RWPE2 (cell line): ENCODE measurements around the gene MGMT.

Source experiments
- ATAC-seq: fragments of 200-7000 bp; cut with Tn5 transposase; 3 replicates; pipeline ENCODE4 v1.9.1; 2021; ENCODE audit warnings: low read depth
- DNase-seq: peaks from one replicate; pipeline ENCODE4 v3.0.0-alpha.2; 2020; ENCODE audit warnings: low spot score
- H3K27ac ChIP-seq: fragments of 450-650 bp; 2 replicates; pipeline ENCODE4 v1.5.1; 2017; ENCODE audit warnings: mild to moderate bottlenecking; ENCODE audit not compliant: poor library complexity, severe bottlenecking
- H3K27me3 ChIP-seq: fragments of 250-450 bp; sonication (Bioruptor Pico); 2 replicates; pipeline ENCODE4 v1.5.1; 2021; ENCODE audit warnings: mild to moderate bottlenecking, moderate library complexity; ENCODE audit not compliant: insufficient read depth, poor library complexity, severe bottlenecking
- H3K36me3 ChIP-seq: fragments of 250-450 bp; sonication (Bioruptor Pico); 2 replicates; pipeline ENCODE4 v1.5.1; 2020; ENCODE audit warnings: low read depth, mild to moderate bottlenecking, moderate library complexity
- H3K4me1 ChIP-seq: fragments of 250-450 bp; sonication (Bioruptor Pico); 2 replicates; pipeline ENCODE4 v1.5.1; 2021; ENCODE audit warnings: mild to moderate bottlenecking, moderate library complexity; ENCODE audit not compliant: insufficient read depth, poor library complexity, severe bottlenecking
- H3K4me3 ChIP-seq: fragments of 250-450 bp; sonication (Bioruptor Pico); 2 replicates; pipeline ENCODE4 v1.5.1; 2021; ENCODE audit warnings: mild to moderate bottlenecking, moderate library complexity; ENCODE audit not compliant: severe bottlenecking
- H3K9me3 ChIP-seq: fragments of 250-450 bp; sonication (Bioruptor Pico); 2 replicates; pipeline ENCODE4 v1.5.1; 2021; ENCODE audit warnings: mild to moderate bottlenecking, moderate library complexity; ENCODE audit not compliant: severe bottlenecking
- TF ChIP-seq, protein P1 (sequence below): fragments of 450-650 bp; IDR thresholded peaks from one replicate; pipeline ENCODE4 v1.5.1; 2017; ENCODE audit warnings: mild to moderate bottlenecking, moderate library complexity; ENCODE audit not compliant: poor library complexity, severe bottlenecking

MGMT gene

DNA sequence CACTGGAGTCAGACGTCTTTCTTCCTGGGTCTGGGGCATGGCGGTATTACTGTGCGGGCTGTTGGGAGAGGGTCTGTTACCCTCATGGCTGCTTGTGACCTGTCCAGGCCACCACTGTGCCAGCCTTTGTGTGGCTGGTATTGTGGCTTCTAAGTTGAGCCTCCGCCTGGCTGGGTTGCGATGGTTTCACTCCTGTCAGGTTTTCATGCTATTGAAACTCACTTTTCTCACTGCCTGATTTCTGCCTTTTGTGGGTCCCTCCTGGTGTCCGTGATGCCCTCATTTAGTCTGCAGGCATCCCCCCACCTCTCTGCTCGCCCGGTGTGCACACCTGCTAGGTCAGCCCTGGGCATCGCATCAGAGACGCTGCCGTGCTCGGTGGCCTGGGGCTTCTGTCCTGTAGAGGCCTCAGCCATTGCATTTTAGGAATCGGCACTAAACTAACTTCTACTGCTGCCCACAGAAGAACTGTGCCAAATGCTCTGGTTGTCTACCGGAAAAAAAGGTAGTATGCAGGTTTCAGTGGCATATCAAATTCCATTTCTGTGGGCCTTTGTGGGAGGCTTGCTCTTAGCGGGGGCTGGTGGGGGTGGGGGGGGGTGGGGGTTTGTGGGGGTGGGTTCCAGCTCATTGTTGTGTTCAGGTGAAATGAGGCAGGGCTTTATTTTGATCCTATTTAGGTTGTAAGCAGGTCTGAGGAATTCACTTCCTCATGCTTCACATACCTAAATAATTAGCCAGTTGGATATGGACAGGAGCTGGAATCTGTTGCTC, 64.3 kb downstream of the MGMT start:
- TF ChIP-seq, protein P1, sequence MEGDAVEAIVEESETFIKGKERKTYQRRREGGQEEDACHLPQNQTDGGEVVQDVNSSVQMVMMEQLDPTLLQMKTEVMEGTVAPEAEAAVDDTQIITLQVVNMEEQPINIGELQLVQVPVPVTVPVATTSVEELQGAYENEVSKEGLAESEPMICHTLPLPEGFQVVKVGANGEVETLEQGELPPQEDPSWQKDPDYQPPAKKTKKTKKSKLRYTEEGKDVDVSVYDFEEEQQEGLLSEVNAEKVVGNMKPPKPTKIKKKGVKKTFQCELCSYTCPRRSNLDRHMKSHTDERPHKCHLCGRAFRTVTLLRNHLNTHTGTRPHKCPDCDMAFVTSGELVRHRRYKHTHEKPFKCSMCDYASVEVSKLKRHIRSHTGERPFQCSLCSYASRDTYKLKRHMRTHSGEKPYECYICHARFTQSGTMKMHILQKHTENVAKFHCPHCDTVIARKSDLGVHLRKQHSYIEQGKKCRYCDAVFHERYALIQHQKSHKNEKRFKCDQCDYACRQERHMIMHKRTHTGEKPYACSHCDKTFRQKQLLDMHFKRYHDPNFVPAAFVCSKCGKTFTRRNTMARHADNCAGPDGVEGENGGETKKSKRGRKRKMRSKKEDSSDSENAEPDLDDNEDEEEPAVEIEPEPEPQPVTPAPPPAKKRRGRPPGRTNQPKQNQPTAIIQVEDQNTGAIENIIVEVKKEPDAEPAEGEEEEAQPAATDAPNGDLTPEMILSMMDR, result no peak
- no peak for DNase-seq

DNA sequence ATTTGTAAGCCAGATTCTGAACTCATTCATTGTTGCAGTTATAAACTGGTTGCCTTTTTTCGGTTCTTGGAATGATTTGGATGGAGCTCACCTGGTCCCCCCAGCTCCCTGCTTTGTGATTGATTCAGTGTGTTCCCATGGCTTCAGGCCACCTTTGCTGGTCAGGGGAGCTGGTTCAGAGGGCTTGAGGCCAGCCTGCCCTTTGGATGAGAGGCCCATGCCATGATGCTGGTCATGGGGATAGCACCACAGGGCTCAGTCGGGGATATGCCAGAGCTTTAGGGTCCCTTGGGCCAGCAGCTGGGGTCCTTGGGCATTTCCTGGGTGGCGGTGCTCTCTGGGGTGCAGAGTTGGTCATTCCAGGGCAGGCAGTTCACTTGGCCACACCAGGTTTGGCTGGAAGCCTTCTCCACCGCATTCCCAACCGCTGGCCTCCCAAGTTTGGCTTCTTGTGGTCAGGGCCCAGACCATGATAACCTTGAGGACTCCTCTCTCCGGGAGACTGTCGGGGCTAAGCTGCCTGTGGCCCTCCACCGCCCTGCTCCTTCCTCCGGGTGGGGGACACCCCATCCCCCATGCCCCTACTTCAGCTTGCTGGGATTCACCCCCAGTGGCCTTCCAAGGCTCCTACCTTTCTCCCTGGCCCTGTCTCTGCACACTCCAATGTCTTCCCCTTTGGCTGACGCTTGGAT, 65.1 kb downstream of the MGMT start:
- ATAC-seq (no peak), DNase-seq (no peak)
- TF ChIP-seq, protein P1, result no peak

More for the DNA sequence above, 64.3 kb downstream of the MGMT start:
- no peaks in the 10 kb centered on the region for H3K36me3 ChIP-seq
- H3K4me1 ChIP-seq, result peaks cover 12% of the 10 kb centered on the region
- H3K27ac ChIP-seq, result peak overlapping the region; percentile 93
- H3K27me3 ChIP-seq, result no peaks in the 10 kb centered on the region
- no peak overlapping the region for H3K4me3 ChIP-seq
- H3K9me3 ChIP-seq, result no peaks in the 10 kb centered on the region
- ATAC-seq, result peak; percentile 98

DNA sequence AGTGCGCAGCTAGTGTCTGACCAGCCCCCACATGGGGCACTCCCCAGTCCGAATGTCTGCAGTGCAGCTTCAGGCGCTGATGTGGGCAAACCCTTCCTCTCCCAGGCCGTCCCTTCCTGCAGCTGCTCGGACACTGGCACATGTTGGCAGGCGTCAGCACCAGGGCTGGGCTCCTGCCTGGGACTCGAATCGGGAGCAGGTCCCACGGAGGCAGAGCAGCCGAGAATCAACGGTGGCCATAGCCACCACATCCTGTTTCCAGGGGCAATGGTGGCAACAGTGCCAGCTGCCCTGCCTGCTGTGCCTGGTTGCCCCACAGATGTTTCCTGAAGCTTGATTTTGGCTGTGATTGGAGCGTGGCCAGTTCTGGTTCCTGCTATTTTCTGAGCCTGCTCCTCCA, 65.8 kb downstream of the MGMT start:
- ATAC-seq, result no peak
- peaks cover 12% of the 10 kb centered on the region for H3K4me1 ChIP-seq
- H3K9me3 ChIP-seq, result no peaks in the 10 kb centered on the region
- no peak overlapping the region for H3K4me3 ChIP-seq
- H3K27ac ChIP-seq, result peak overlapping the region; percentile 93
- no peaks in the 10 kb centered on the region for H3K27me3 ChIP-seq
- no peak for DNase-seq
- no peaks in the 10 kb centered on the region for H3K36me3 ChIP-seq
- TF ChIP-seq, protein P1, result no peak

More for the DNA sequence above, 65.1 kb downstream of the MGMT start:
- no peaks in the 10 kb centered on the region for H3K27me3 ChIP-seq
- no peaks in the 10 kb centered on the region for H3K9me3 ChIP-seq
- peaks cover 12% of the 10 kb centered on the region for H3K4me1 ChIP-seq
- no peaks in the 10 kb centered on the region for H3K36me3 ChIP-seq
- no peak overlapping the region for H3K4me3 ChIP-seq
- peak overlapping the region; percentile 93 for H3K27ac ChIP-seq

DNA sequence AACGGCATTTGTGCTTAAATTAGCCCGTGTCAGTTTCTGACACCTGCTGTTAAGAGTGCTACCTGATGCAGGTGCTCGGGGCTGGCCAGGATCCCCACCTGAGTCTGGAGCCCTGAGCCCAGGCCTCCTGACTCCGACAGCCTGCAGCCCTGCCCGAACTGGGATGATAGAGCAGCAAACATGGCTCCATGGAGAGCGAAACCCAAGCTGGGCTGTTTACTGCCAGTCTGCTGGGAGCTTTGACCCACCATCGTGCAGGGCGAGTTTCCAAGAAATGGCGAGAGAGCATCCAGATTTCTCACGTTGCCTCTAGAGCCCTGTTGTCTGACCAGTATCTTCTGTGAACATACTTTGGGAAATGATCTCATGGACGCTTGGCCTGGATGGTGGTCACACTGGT, 66.2 kb downstream of the MGMT start:
- H3K36me3 ChIP-seq, result no peaks in the 10 kb centered on the region
- ATAC-seq, result no peak
- TF ChIP-seq, protein P1, result no peak
- peaks cover 12% of the 10 kb centered on the region for H3K4me1 ChIP-seq
- no peaks in the 10 kb centered on the region for H3K9me3 ChIP-seq
- H3K27ac ChIP-seq, result peak overlapping the region; percentile 93
- H3K27me3 ChIP-seq, result no peaks in the 10 kb centered on the region
- no peak overlapping the region for H3K4me3 ChIP-seq
- DNase-seq, result no peak
